Measurements from ENCODE around the gene BOK.

GRCh38 chr2:241618829-241619228, 60.3 kb downstream of the BOK start:
- TF ChIP-seq NR2C2 (IDR thresholded peaks at IDR 0.05; ENCODE audit: borderline replicate concordance, control insufficient read depth, insufficient read length, low read depth) (no peak), ZNF24 (IDR thresholded peaks at IDR 0.05) (no peak), CREB1 (IDR thresholded peaks at IDR 0.05; ENCODE audit: low read depth) (no peak), SMC3 (IDR thresholded peaks at IDR 0.05; ENCODE audit: borderline replicate concordance, low read length) (no peak), RB1 (IDR thresholded peaks at IDR 0.05; ENCODE audit: borderline replicate concordance) (no peak), BHLHE40 (IDR thresholded peaks at IDR 0.05; ENCODE audit: borderline replicate concordance in 1 of 2, low read depth in 2 of 2, low read length in 1 of 2) (no peak), EZH2 (IDR thresholded peaks at IDR 0.05; ENCODE audit: borderline replicate concordance, control insufficient read depth, low read depth, low read length) (no peak), ZNF274 (IDR thresholded peaks at IDR 0.05; ENCODE audit: insufficient read depth, insufficient read length) (no peak), SP1 (IDR thresholded peaks at IDR 0.05; ENCODE audit: low read depth, low read length) (no peak), YY1 (IDR thresholded peaks at IDR 0.05; ENCODE audit: low read depth, low read length) (no peak), POLR2A (IDR thresholded peaks at IDR 0.05; ENCODE audit: low read depth, low read length) (no peak)
- TF ChIP-seq, protein P1, sequence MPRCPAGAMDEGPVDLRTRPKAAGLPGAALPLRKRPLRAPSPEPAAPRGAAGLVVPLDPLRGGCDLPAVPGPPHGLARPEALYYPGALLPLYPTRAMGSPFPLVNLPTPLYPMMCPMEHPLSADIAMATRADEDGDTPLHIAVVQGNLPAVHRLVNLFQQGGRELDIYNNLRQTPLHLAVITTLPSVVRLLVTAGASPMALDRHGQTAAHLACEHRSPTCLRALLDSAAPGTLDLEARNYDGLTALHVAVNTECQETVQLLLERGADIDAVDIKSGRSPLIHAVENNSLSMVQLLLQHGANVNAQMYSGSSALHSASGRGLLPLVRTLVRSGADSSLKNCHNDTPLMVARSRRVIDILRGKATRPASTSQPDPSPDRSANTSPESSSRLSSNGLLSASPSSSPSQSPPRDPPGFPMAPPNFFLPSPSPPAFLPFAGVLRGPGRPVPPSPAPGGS (IDR thresholded peaks at IDR 0.05; ENCODE audit: borderline replicate concordance, insufficient read depth, low read depth, low read length, poor library complexity, severe bottlenecking): no peak
- TF ChIP-seq, protein P2, sequence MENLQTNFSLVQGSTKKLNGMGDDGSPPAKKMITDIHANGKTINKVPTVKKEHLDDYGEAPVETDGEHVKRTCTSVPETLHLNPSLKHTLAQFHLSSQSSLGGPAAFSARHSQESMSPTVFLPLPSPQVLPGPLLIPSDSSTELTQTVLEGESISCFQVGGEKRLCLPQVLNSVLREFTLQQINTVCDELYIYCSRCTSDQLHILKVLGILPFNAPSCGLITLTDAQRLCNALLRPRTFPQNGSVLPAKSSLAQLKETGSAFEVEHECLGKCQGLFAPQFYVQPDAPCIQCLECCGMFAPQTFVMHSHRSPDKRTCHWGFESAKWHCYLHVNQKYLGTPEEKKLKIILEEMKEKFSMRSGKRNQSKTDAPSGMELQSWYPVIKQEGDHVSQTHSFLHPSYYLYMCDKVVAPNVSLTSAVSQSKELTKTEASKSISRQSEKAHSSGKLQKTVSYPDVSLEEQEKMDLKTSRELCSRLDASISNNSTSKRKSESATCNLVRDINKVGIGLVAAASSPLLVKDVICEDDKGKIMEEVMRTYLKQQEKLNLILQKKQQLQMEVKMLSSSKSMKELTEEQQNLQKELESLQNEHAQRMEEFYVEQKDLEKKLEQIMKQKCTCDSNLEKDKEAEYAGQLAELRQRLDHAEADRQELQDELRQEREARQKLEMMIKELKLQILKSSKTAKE (IDR thresholded peaks at IDR 0.05; ENCODE audit: low read depth, poor library complexity, severe bottlenecking): no peak

All from GM12878 (cell line).